GM18868 (cell line): ENCODE results near the gene CST6.
"Not testable (repeated sequence)": the region's sequence is repeated elsewhere in the genome, so short reads cannot be mapped to it uniquely, and the experiment has no call there.

Source experiments
- ATAC-seq: cut with Tn5 transposase; IDR thresholded peaks from one replicate; pipeline ENCODE4 v1.9.1; 2021; ENCODE audit warnings: mild to moderate bottlenecking, moderate library complexity; ENCODE audit not compliant: unreplicated experiment

CST6 gene

DNA sequence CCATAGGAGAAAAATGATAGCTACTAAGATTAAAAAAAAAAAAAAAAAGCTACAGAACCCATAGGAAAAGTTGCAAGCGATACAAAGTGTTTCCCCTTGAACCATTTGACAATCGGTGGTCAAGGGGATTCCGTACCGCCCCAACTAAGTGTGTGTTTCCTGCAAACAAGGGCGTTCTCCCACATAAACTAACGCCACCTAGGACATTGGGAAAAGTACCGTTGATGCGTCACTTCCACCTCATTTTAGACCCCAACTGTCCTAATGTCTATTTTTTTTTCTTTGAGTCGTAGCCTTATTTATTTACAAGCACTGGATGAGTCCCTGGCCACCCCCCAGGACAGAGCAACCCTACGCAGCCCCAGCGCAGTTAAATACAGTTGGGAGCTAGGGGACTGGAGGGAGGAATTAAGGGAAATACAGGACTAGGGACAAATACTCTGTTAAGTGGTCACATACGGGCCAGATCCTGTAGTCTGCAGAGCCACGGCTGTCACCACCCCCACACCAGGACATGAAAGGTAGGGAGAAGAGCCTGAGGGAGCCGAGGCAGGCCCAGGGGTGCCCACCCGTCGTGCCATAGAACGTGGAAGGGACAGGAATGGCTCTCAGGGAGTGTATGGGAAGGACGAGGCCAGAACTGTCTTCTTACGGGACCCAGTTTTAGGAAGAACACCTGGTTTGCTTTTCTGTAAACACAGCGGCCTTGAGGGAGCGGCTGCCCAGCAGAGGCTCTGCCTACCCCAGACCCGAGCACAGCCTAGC lies 28.8 kb upstream of the CST6 start:
- no peak for ATAC-seq

DNA sequence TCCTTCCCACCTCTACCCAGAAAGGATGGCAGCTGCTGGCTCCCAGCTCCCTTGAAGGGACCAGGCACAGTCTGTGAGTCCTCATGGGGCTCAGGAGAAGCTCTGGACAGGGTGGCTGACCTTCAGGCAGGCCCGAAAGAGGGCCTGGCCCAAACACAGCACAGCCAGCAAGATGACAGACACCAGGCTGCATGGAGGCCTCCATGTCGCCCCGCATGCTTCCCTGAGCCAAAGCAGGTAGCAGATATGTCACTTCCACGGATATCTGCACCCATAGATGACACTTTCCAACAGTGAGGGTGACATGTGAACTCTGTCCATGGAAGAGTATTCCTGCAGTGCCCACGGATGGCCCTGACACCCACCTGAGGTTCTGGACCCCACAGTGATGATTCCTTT lies 28.2 kb upstream of the CST6 start:
- no peak for ATAC-seq

DNA sequence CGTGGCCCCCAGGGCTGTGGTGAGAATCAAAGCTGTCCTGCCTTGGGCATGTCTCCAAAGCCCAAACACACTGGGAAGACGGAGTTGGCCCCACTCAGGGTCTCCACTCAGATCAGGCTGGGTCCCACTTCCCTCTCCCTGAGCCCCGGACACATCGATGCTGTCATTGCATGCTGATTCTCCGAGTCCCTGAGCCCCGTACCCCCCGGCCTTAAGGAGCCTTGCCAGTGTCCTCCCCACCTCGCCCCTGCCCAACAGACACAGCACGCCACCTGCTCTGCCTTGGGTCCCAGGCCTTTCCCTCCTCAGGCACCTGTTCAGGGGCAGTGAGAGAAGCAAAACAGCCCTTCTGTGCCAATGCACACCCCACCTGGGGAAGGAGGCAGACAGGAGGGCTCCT lies 24.5 kb upstream of the CST6 start:
- ATAC-seq: no peak

DNA sequence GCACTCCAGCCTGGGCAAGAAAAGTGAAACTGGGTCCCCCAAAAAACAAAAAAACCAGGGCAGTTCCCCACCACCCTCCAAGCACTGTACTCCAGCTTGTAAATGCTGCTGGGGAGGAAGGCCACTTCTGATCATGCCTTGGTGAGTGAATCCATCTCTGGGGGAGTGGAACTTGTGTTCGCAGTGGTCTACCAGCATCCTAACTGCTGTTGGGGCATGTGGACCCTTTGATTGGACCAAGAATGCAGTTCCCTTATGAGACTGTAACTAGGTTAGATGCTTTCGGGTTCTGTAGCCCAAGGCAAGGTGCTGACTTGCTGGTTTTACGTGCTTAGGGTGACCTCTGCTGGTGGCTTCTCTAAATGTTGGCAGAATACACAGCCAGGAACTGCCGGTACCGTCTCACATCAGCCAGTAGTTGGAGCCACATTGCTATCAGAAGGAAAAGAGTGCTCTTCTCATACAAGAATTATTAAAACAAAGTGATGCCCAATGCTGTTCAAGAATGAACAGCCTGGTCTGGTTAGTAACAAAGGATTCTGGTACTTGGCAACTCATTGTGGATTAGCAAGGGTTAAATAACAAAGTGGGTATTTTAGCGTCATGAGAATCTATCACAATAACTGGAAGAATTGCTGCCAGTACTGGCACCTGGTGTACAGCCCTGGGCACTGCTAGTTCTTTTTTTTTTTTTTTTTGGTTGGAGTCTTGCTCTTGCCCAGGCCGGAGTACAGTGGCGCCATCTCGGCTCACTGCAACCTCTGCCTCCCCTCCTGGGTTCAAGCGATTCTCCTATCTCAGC lies 22.8 kb upstream of the CST6 start:
- ATAC-seq: peak; percentile 84

DNA sequence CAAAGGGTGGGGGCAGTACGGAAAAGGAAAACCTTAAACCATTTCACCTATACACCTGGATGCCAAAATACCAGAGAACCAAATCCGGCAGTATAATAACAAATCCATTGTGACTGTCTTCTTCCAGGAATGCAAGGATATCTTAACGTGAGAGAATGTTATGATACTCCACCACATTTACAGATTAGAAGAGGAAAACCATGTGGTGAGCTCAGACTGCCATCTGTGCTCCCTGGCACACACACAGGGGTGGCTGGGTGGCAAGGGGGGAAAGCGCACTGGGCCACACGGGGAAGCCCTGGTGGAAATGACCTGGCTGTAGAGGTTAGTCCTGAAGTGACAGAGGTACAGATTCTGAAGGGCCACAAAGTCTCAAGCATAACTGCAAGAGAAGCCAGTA lies 19.8 kb upstream of the CST6 start:
- no peak for ATAC-seq

DNA sequence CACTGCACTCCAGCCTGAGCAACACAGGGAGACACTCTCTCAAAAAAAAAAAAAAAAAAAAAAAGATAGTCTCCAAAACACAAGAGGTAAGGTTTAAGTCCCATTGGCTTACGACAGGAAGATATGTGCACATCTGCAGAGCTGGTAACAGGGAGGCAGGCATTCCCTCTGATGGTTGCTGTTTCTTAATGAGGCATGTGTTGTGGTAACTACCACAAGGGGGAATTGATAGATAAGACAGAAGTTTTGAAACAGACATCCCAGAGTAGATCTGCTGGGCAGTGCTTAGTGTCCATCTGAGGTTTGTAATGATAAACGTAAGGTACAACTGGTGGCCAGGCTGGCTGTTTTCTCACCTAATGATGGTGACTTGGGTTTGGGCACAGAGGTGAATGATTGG lies 14.5 kb upstream of the CST6 start:
- no peak for ATAC-seq

DNA sequence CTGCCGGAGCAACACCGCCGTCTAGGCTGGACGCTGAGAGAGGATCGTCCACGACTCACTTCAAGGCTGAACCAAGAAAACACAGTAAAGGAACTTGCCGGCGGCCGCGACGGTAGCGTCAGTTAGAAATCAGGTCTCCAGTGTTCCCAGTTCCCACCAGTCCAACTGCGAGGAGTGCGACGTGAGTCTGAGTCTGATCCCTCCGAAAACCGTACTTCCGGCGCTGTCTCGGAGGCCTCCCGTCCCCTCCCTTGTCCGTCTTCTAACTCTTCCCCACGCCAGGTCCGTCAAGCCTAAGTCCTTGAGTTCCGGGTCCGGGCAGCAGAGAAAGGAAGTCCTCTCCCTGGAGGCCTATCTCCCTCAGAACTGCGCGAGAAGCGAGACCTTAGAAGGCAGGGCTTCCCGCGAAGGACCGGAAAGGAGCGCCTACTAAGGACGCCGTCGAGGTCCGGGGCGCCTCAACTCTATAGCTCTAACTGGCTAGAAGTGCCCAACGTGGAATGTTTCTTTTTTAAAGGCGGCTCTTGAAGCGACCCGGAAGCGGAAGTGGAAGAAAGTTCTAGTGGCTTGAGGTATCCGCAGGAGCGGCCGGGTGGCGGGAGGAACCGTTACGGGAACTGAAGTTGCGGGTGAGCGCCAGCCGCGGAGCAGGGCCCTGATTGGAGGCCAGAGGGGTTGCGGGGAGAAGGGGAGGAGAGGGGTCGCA lies 9.7 kb upstream of the CST6 start, which contains the start of the genes BANF1 and EIF1AD:
BANF1 (plus strand) TSS at position 562 of the 706 bp plus-strand sequence. CDS start 748 bp downstream, outside the sequence.
EIF1AD (minus strand) TSS at position 216 of the 706 bp plus-strand sequence. CDS start 1,768 bp downstream, outside the sequence.
- peak; percentile 79 for ATAC-seq

DNA sequence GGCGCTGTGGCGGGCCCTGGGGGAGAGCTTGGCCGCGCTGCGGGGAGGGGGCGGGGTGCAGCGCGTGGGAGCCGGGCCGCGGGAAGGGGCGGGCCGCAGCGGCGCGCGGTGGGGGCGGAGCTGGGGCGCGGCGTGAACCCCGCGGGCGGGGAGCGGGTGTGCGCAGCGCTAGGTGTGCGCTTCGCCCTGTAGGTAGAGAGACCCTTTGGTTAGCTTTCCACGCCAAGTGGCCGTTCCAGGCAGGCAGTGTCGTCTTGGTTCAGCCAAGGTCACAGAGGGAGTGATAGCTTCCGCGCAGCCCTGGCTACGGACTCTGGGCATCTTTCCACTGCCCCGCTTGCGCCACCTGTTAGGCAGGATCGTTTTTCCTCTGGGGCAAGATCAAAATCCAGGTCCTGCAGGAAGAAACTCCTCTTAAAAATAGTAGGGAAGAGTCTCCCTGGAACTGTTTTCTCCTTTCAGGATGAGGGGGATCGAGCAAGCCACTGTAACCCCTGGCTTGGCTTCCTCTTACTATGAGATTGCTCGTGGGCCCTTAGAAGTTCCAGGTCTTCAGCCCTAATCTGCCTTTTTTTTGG lies 9.1 kb upstream of the CST6 start:
- ATAC-seq: peak; percentile 45

DNA sequence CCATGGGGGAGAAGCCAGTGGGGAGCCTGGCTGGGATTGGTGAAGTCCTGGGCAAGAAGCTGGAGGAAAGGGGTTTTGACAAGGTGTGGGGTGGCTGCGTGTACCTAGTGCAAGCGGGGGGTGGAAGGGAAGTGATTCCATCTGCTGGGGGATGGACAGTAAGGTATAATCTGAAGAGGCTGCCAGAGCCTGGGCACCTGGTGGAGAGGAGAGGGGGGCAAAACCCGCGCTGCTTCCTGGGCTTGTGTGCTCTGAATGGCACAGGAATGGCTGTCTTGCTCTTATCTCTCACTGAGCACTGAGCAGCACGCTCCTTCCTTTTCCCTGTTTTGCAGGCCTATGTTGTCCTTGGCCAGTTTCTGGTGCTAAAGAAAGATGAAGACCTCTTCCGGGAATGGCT lies 8.5 kb upstream of the CST6 start:
- no peak for ATAC-seq

DNA sequence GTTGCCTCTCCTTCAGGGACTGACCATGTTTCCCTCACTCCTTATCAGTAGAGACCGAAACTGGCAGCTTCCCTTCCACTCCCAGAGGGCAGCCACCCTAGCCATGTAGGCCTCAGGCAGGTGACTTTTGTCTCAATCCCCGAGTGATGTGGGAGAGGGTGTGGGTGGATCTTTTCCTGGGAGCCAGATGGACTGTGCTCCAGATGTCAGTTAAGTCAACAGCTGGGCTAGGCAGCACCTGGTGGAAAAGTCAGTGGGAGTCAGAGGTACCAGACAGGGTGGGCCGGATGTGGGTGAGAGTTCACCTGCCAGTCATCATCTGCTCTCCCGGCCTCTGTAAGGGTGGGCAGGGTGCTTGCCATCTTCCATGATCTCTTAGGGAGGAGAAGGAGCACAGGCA lies 7.6 kb upstream of the CST6 start:
- ATAC-seq: no peak

DNA sequence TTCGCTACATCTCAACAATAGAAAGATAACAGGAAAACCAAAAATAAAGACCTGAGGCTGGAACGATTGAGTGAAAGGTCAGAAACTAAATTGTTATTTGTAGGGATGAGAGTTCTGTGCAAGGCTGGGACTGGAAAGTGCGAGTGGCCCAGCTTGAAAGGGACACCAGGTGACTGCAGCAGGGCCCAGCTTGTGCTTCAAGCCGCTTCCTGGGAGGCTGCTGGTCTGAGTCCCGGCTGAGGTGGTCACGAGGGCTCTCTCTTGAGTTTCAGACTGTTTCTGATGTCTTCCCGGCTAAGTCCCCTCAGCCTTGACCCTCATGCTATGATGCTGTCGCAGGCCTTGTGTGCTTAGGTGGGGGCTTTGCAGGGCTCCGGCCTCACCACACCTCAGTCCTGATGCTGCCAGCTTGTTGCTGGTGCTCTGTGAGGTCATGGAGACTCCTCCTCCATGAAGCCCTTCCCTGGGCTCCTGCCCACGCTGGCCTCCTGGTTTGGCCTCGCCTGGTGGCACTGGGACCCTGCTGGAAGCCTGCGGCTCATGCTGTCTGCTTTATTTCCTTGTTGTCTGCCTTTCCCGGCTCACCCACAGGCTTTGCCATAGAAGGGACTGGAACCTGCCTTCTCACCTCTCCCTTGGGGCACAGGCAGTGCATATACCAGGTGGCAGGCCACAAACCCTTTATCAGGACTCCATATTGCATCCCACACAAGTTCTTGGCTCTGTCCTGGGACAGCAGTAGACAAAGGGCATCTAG lies 5.5 kb upstream of the CST6 start:
- ATAC-seq: no peak

DNA sequence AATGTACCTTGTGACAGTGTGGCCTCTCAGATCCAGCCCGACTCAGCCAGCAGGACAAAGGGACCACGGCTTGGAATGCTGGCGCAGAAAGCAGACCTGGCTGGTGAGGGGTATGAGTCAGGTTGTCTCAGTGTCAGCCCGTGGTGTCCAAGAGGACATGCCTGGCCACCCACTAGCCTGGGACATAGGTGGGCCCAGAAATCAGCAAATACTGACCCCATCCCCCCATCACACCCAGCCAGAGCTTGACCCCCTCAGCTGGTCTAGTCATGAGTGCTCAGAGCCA lies 5.0 kb upstream of the CST6 start:
- ATAC-seq: no peak

DNA sequence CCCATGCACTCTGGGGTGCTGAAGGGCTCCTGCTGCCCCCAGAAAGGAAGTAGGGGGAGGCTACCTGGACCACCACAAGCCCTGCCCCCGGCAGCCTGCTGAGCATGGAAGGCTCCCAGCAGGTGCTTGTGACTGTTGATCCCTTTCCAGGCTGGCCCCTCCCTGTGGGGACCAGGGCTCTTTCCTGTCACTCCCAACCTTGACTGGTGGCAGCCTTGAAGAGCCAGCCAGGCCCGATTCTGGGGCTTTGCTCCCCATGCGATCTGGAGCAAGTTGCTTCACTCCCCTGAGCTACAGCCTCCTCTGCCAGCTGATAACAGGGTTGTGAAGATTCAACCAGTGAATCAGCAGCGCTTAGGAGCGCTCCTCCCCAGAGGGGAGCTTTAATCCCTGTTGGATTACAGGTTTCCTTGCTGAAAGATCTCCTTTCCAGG lies 4.6 kb upstream of the CST6 start:
- no peak for ATAC-seq

DNA sequence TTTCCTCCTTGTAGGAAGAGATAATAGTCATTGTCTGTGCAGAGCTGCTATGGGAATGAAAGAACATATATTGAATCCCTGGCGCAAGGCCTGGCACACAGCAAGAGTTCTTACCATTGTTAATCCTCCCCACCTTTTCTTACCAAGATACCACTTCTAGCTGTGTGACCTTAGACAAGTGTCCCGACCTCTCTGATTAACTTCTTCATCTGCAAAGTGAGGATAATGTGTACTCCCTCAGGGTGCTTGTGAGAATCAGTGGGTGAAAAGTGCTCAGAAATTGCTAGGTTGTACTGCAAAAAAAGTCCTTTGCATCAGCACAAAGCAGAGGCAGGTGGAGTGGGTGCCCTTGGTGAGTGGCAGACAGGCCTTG lies 3.7 kb upstream of the CST6 start:
- ATAC-seq: no peak

DNA sequence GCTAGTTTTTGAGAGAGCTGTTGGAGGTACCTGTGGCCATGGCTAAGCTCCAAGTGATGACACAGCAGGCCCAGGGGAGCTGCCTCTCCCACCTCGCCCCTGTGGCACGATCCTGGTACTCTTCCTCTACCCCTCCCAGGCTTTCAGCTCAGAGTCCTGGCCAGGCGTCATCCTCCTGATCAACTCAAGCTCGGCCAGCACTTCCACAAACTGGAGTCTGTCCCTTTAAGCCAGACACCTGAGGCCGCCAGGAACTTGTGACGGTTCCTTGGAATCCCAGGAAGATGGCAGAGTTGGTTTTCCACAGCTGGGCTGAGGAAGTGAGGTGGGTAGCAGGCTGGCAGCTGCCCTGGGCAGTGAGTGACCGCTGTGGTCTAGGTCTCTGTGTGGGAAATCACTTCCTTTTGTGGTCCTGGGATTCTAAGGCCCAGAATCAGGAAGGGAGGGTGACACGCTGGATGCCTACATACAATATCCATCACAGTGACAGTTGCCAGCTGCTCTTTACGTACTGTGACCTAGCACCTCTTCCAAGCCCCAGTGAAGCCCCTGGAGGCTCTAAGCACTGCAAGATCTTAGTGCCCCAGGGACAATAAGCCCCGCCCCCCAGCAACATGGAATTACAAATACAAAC lies 3.2 kb upstream of the CST6 start:
- no peak for ATAC-seq

DNA sequence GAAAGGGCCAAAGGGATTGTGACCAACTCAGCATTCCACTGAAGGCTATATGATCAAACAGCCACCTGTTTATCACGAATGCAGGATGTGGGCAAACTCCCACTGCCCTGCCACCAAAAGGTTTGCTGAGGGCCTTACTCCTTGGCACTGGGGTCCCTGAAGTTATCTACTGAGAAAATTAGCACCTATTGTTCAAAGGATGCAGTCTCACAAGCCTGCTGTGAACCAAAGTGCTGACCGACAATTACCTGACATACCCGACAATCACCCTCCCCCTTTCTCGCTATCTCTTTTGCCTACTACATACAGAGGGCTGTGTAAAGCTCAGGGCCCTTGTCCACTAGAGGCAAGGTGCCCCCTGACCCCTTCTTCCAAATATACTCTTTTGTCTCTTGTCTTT lies 1.8 kb upstream of the CST6 start:
- ATAC-seq: not testable (repeated sequence)

DNA sequence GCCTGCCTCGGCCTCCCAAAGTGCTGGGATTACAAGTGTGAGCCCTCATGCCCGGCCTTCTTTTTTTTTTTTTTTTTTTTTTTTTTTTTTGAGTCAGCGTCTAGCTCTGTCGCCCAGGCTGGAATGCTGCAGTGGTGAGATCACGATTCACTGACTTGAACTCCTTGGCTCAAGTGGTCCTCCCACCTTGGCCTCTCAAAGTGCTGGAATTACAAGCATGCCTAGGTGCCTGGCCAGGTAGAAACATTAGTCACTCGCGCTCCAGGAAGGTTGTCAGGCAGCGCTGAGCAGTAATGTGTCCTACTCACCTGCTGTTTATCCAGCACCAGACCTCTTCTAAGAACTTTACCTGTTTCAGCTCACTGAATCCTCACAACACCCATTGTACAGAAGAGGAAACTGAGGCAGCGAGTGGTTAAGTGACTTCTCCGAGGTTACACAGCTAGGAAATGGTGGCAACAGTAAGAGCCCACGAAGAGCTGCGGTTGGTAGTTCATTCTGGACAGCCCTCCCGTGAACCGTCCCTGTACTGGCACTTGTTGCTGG lies 496 bp upstream of the CST6 start:
- no peak for ATAC-seq

DNA sequence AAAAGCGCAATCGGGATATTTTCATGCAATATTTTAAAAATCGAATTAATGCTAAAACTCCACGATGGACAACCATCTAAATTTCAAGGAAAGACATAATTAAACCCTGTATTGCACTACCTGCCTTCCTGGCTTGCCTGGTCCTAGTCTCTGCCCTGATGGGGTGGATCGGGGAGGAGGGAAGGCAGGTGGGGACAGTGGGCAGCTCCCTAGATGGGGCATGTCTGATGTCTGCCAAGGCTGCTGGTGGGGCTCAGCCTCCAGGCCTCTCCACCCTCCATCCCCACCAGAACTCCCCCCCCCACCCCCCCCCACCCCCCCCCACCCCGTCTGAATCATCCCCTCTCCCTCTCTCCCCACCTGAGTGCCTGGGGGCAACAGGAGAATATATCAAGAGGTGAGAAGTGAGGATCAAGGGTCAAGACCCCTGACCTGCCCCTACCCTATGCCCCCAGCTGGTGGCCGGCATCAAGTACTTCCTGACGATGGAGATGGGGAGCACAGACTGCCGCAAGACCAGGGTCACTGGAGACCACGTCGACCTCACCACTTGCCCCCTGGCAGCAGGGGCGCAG lies 650 bp downstream of the CST6 start:
- ATAC-seq: no peak

DNA sequence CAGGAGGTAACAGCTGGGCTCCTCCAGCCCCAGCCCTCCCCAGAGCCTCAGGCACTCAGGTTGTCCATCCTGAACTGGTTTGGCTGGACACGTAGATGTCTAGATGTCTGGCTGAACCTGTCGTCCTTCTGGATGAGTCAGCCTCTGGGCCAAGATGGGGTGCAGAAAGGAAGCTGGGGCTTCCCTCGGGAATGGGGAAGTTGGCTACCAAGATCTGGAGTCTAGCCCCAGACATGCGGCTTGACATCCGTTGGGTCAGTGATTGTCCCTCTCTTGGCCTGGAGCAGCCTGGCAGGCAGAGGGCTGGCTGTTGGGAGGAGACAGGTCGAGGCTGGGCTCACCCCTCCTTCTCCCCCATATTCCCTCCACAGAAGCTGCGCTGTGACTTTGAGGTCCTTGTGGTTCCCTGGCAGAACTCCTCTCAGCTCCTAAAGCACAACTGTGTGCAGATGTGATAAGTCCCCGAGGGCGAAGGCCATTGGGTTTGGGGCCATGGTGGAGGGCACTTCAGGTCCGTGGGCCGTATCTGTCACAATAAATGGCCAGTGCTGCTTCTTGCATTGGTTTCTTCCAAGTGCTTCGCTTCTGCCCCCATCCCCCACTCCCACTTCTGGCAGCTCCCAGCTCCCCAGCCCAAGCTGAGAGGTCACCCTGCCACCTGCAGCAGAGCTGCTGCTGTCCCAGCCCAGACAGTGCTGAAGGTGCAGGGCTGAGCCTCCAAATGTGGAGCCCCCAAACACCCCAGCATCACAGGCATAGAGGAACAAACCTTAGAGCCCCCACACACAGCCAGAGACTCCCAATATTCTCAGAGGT lies 1.3 kb downstream of the CST6 start:
- no peak for ATAC-seq
